ENCODE measurements around the gene PPARG. TPM values are rescaled to one million over a fixed set of nuclear protein-coding genes. Genes with fewer than 3 reads are reported as not detected.

The PPARG gene
- total and polyA plus RNA-seq, 2 of the 13 experiments (the other 11 are each of a cell fraction or from before 2014, with no cell fraction given) = 13.9 to 58.3 TPM

DNA sequence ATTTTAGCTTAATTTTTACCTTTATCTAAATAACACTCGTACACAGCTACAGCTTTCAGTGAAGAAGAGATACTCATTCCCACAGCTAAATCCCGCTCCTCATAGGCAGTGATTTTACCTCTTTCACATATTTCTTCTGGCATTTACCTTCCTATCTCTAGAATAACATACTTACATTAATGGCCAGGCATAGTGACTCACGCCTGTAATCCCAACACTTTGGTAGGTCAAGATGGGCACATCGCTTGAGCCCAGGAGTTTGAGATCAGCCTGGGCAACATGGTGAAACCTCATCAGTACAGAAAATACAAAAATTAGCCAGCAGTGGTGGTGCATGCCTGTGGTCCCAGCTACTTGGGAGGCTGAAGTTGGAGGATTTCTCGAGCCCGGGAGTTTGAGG, 80.2 kb downstream of the PPARG start (continued):
- TF ChIP-seq, protein P1, sequence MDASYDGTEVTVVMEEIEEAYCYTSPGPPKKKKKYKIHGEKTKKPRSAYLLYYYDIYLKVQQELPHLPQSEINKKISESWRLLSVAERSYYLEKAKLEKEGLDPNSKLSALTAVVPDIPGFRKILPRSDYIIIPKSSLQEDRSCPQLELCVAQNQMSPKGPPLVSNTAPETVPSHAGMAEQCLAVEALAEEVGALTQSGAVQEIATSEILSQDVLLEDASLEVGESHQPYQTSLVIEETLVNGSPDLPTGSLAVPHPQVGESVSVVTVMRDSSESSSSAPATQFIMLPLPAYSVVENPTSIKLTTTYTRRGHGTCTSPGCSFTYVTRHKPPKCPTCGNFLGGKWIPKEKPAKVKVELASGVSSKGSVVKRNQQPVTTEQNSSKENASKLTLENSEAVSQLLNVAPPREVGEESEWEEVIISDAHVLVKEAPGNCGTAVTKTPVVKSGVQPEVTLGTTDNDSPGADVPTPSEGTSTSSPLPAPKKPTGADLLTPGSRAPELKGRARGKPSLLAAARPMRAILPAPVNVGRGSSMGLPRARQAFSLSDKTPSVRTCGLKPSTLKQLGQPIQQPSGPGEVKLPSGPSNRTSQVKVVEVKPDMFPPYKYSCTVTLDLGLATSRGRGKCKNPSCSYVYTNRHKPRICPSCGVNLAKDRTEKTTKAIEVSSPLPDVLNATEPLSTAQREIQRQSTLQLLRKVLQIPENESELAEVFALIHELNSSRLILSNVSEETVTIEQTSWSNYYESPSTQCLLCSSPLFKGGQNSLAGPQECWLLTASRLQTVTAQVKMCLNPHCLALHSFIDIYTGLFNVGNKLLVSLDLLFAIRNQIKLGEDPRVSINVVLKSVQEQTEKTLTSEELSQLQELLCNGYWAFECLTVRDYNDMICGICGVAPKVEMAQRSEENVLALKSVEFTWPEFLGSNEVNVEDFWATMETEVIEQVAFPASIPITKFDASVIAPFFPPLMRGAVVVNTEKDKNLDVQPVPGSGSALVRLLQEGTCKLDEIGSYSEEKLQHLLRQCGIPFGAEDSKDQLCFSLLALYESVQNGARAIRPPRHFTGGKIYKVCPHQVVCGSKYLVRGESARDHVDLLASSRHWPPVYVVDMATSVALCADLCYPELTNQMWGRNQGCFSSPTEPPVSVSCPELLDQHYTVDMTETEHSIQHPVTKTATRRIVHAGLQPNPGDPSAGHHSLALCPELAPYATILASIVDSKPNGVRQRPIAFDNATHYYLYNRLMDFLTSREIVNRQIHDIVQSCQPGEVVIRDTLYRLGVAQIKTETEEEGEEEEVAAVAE (CRISPR knock-in tag; IDR thresholded peaks at IDR 0.05; ENCODE audit: borderline replicate concordance) = no peak
- TF ChIP-seq POLR2AphosphoS2 (IDR thresholded peaks at IDR 0.05; ENCODE audit: low read depth, low read length) = no peak
- no peak for TF ChIP-seq NR1H2 (CRISPR knock-in tag; IDR thresholded peaks at IDR 0.05; ENCODE audit: borderline replicate concordance, low read depth)
- TF ChIP-seq ZFP82 (CRISPR knock-in tag; IDR thresholded peaks at IDR 0.05; ENCODE audit: borderline replicate concordance) = no peak
- no peak for TF ChIP-seq NKX3-1 (CRISPR knock-in tag; IDR thresholded peaks at IDR 0.05)
- no peak for TF ChIP-seq FOSL2 (CRISPR knock-in tag; IDR thresholded peaks at IDR 0.05)
- no peak for TF ChIP-seq DMAP1 (CRISPR knock-in tag; IDR thresholded peaks at IDR 0.05)
- TF ChIP-seq SP4 (CRISPR knock-in tag; IDR thresholded peaks at IDR 0.05) = no peak
- no peak for TF ChIP-seq HIVEP1 (CRISPR knock-in tag; IDR thresholded peaks at IDR 0.05)

DNA sequence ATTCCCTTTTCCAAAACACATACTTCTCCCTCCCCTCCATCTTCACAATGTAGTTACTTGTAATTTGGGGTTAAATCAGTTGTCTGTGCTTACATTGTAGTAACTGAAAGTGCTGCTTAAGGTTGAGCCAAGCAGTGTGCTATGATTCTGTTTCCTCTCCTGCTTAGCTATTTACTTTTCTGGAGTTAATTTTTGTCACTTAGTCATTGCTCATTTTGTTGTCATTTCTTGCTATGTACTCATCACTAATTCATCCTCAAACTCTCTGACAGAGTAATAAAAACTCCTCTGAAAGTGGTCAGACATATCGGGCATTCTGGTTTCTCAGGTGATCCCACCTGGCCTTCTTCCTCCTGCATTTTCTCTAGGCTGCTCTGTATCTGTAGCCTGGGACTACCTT, 80.7 kb downstream of the PPARG start:
- FAIRE-seq (no peak), ATAC-seq (no peak), DNase-seq (ENCODE audit: low spot score) (no peak)
- Histone ChIP-seq H2AFZ (ENCODE audit: low read length) (no peak overlapping the region), H3K4me1 (ENCODE audit: insufficient read depth, low read length) (peaks cover 21% of the 10 kb centered on the region), H3K9me3 (ENCODE audit: low read length) (peaks cover 10% of the 10 kb centered on the region), H3K4me3 (replicated peaks in 1 of 3; ENCODE audit: insufficient read depth in 1 of 3, low read depth in 2 of 3, low read length in 3 of 3) (no peak overlapping the region), H3K36me3 (replicated peaks in 1 of 2; ENCODE audit: control insufficient read depth in 1 of 2, insufficient read depth in 2 of 2, low read length in 2 of 2) (no peaks in the 10 kb centered on the region), H3K27ac (ENCODE audit: extremely low read length, insufficient read depth, low read length) (no peak overlapping the region), H4K20me1 (ENCODE audit: insufficient read depth, low read length) (no peaks in the 10 kb centered on the region), H3K4me2 (ENCODE audit: low read depth, low read length) (no peak overlapping the region), H3K9ac (ENCODE audit: insufficient read depth, low read depth, low read length) (no peak overlapping the region), H3K27me3 (ENCODE audit: control insufficient read depth in 1 of 2, insufficient read depth in 2 of 2, low read length in 2 of 2) (no peaks in the 10 kb centered on the region), H3K79me2 (ENCODE audit: insufficient read depth, low read length) (peaks cover 2% of the 10 kb centered on the region)
- CTCF ChIA-PET (ENCODE audit: low intra/inter-chr PET ratio, low total read pairs) = no interaction called here
- in situ Hi-C loops (cut with HindIII; ENCODE audit: extremely low pct_ligation_motif_present, low pct_unique_long_range_greater_than_20kb) = no loop called here
- intact Hi-C loops (cut with micrococcal nuclease; ENCODE audit: unreplicated experiment) = no loop called here
- BruUV-seq (replicated peaks) = no TSS peak
- 100% methylated on average over 1 of the region's 1 CpG for WGBS (ENCODE audit: low lambda C conversion rate)
- POLR2A ChIA-PET = no interaction called here
- no peak for TF ChIP-seq PTBP1 (IDR thresholded peaks at IDR 0.05; ENCODE audit: low read depth, low read length, poor library complexity, severe bottlenecking)
- TF ChIP-seq ZNF205 (CRISPR knock-in tag; IDR thresholded peaks at IDR 0.05) = no peak
- TF ChIP-seq SALL1 (CRISPR knock-in tag; IDR thresholded peaks at IDR 0.05) = no peak
- no peak for TF ChIP-seq ZNF430 (CRISPR knock-in tag; IDR thresholded peaks at IDR 0.05)
- TF ChIP-seq, protein P2, sequence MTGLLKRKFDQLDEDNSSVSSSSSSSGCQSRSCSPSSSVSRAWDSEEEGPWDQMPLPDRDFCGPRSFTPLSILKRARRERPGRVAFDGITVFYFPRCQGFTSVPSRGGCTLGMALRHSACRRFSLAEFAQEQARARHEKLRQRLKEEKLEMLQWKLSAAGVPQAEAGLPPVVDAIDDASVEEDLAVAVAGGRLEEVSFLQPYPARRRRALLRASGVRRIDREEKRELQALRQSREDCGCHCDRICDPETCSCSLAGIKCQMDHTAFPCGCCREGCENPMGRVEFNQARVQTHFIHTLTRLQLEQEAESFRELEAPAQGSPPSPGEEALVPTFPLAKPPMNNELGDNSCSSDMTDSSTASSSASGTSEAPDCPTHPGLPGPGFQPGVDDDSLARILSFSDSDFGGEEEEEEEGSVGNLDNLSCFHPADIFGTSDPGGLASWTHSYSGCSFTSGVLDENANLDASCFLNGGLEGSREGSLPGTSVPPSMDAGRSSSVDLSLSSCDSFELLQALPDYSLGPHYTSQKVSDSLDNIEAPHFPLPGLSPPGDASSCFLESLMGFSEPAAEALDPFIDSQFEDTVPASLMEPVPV (CRISPR knock-in tag; IDR thresholded peaks at IDR 0.05) = no peak
- TF ChIP-seq ZNF224 (CRISPR knock-in tag; IDR thresholded peaks at IDR 0.05) = no peak
- TF ChIP-seq, protein P3, sequence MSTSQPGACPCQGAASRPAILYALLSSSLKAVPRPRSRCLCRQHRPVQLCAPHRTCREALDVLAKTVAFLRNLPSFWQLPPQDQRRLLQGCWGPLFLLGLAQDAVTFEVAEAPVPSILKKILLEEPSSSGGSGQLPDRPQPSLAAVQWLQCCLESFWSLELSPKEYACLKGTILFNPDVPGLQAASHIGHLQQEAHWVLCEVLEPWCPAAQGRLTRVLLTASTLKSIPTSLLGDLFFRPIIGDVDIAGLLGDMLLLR (CRISPR knock-in tag; IDR thresholded peaks at IDR 0.05) = no peak
- no peak for TF ChIP-seq HNRNPH1 (optimal IDR thresholded peaks at IDR 0.05; ENCODE audit: low read depth, low read length)
- TF ChIP-seq ZKSCAN8 (CRISPR knock-in tag; IDR thresholded peaks at IDR 0.05; ENCODE audit: borderline replicate concordance) = no peak

Measured in HepG2 (cell line).